Testis (tissue), 2 donors: ENCODE measurements around the gene TIMM13.

Experiments used
- CTCF ChIP-seq, 3 experiments: fragments of 450-650 bp in 2 of 3; fragments of 200-600 bp in 1 of 3; sonication (generic) in 1 of 3; IDR thresholded peaks; one replicate each; pipeline ENCODE4 v1.5.1; 2016 to 2019; ENCODE audit warnings: antibody characterized with exemption in 3 of 3, mild to moderate bottlenecking in 2 of 3, moderate library complexity in 1 of 3
- POLR2A ChIP-seq: fragments of 450-650 bp; IDR thresholded peaks from one replicate; pipeline ENCODE4 v1.6.1; 2017; ENCODE audit warnings: antibody characterized with exemption, mild to moderate bottlenecking, moderate library complexity

DNA sequence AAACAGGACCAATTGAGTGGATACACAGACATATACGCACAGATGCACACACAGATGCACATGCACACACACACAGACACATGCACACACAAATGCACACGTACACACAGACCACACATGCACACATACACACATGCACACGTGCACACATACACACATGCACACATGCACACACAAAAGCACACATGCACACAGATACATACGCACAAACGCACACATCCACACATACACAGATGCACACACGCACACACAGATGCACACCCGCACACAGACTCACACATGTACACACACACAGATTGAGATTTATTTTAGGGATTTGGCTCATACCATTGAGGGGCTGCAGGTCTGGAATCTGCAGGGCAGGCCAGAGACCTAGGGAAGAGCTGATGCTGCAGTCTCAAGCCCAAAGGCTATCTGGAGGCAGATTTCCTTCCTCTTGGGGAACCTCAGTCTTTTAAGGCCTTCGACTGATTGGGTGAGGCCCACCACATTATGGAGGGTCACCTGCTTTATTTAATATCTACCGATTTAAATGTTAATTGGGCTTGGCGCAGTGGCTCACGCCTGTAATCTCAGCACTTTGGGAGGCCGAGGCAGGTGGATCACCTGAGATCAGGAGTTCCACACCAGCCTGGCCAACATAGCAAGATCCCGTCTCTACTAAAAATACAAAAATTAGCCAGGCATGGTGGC lies 44.7 kb downstream of the TIMM13 start:
- TF ChIP-seq CTCF (IDR thresholded peaks at IDR 0.05) (no peak), POLR2A (no peak)
